ENCODE measurements around the gene MAL. TPM values are rescaled to one million over a fixed set of nuclear protein-coding genes. Genes with fewer than 3 reads are reported as not detected.
"Not testable (repeated sequence)": the region's sequence is repeated elsewhere in the genome, so short reads cannot be mapped to it uniquely, and the experiment has no call there.

MAL gene
- total and polyA plus RNA-seq, 2 experiments from 2014 or later, result 1.4 TPM; not detected in 1

DNA sequence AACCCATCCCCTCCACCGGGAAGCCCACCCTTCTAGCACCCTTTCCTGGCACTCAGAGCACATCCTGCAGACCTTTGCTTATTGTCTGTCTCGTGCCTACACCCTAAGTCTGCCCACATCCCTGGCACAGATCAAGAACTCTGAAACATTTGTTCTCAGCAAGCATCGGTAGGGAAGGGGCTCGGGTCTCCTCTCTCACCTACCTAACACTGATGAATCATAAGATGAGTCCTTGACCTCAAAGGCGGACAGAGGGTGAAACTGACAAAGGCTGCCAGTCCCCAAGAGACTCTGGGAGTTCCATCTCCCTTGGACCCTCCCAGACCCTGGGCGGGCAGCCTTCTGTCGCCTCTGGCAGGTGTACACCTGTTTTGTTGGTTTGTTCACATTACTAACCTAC, 9.3 kb downstream of the MAL start:
- no peaks in the 10 kb centered on the region for H3K9me3 ChIP-seq (ENCODE audit: low read depth)
- no peaks in the 10 kb centered on the region for H4K20me1 ChIP-seq (ENCODE audit: insufficient read depth, poor library complexity, severe bottlenecking)
- H3K79me2 ChIP-seq, result no peaks in the 10 kb centered on the region
- DNase-seq (ENCODE audit: low spot score), result no peak
- WGBS (ENCODE audit: low lambda C conversion rate, missing lambda C conversion rate), result 49% methylated on average over 7 of the region's 7 CpGs
- no peaks in the 10 kb centered on the region for H3K4me1 ChIP-seq (ENCODE audit: insufficient read depth)
- H3K27me3 ChIP-seq, result no peaks in the 10 kb centered on the region
- no peaks in the 10 kb centered on the region for H3K9me2 ChIP-seq (replicated peaks; ENCODE audit: insufficient read depth)
- no peak overlapping the region for H3K27ac ChIP-seq
- H3K4me2 ChIP-seq, result no peak overlapping the region
- H3K36me3 ChIP-seq (replicated peaks; ENCODE audit: insufficient read depth, low read depth), result no peaks in the 10 kb centered on the region
- TF ChIP-seq, protein P1, sequence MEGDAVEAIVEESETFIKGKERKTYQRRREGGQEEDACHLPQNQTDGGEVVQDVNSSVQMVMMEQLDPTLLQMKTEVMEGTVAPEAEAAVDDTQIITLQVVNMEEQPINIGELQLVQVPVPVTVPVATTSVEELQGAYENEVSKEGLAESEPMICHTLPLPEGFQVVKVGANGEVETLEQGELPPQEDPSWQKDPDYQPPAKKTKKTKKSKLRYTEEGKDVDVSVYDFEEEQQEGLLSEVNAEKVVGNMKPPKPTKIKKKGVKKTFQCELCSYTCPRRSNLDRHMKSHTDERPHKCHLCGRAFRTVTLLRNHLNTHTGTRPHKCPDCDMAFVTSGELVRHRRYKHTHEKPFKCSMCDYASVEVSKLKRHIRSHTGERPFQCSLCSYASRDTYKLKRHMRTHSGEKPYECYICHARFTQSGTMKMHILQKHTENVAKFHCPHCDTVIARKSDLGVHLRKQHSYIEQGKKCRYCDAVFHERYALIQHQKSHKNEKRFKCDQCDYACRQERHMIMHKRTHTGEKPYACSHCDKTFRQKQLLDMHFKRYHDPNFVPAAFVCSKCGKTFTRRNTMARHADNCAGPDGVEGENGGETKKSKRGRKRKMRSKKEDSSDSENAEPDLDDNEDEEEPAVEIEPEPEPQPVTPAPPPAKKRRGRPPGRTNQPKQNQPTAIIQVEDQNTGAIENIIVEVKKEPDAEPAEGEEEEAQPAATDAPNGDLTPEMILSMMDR (IDR thresholded peaks at IDR 0.05; ENCODE audit: poor library complexity), result no peak
- TF ChIP-seq EZH2phosphoT487 (IDR thresholded peaks at IDR 0.05; ENCODE audit: low read depth, severe bottlenecking, unreplicated experiment) (no peak), EZH2 (IDR thresholded peaks at IDR 0.05; ENCODE audit: borderline replicate concordance) (no peak)
- no peak overlapping the region for H3K4me3 ChIP-seq
- no peak overlapping the region for H2AFZ ChIP-seq

GRCh38 chr2:95036596-95037383, 11.3 kb downstream of the MAL start:
- no peaks in the 10 kb centered on the region for H3K79me2 ChIP-seq
- H3K36me3 ChIP-seq (replicated peaks; ENCODE audit: insufficient read depth, low read depth), result no peaks in the 10 kb centered on the region
- no peak overlapping the region for H3K4me2 ChIP-seq
- H4K20me1 ChIP-seq (ENCODE audit: insufficient read depth, poor library complexity, severe bottlenecking), result no peaks in the 10 kb centered on the region
- no peak overlapping the region for H2AFZ ChIP-seq
- no peak overlapping the region for H3K27ac ChIP-seq
- WGBS (ENCODE audit: low lambda C conversion rate, missing lambda C conversion rate), result 88% methylated on average over 3 of the region's 3 CpGs
- no peaks in the 10 kb centered on the region for H3K27me3 ChIP-seq
- TF ChIP-seq EZH2 (IDR thresholded peaks at IDR 0.05; ENCODE audit: borderline replicate concordance), result no peak
- TF ChIP-seq EZH2phosphoT487 (IDR thresholded peaks at IDR 0.05; ENCODE audit: low read depth, severe bottlenecking, unreplicated experiment), result no peak
- TF ChIP-seq, protein P1 (IDR thresholded peaks at IDR 0.05; ENCODE audit: poor library complexity), result no peak
- no peaks in the 10 kb centered on the region for H3K4me1 ChIP-seq (ENCODE audit: insufficient read depth)
- H3K9me2 ChIP-seq (replicated peaks; ENCODE audit: insufficient read depth), result no peaks in the 10 kb centered on the region
- no peak for DNase-seq (ENCODE audit: low spot score)
- no peak overlapping the region for H3K4me3 ChIP-seq
- no peaks in the 10 kb centered on the region for H3K9me3 ChIP-seq (ENCODE audit: low read depth)

GRCh38 chr2:95037384-95037839, 11.9 kb downstream of the MAL start:
- H3K9me3 ChIP-seq (ENCODE audit: low read depth), result no peaks in the 10 kb centered on the region
- H3K27ac ChIP-seq, result no peak overlapping the region
- TF ChIP-seq, protein P1 (IDR thresholded peaks at IDR 0.05; ENCODE audit: poor library complexity), result no peak
- TF ChIP-seq EZH2 (IDR thresholded peaks at IDR 0.05; ENCODE audit: borderline replicate concordance), result no peak
- no peak for TF ChIP-seq EZH2phosphoT487 (IDR thresholded peaks at IDR 0.05; ENCODE audit: low read depth, severe bottlenecking, unreplicated experiment)
- no peak for DNase-seq (ENCODE audit: low spot score)
- H4K20me1 ChIP-seq (ENCODE audit: insufficient read depth, poor library complexity, severe bottlenecking), result no peaks in the 10 kb centered on the region
- no peak overlapping the region for H2AFZ ChIP-seq
- no peaks in the 10 kb centered on the region for H3K27me3 ChIP-seq
- no peaks in the 10 kb centered on the region for H3K36me3 ChIP-seq (replicated peaks; ENCODE audit: insufficient read depth, low read depth)
- H3K9me2 ChIP-seq (replicated peaks; ENCODE audit: insufficient read depth), result no peaks in the 10 kb centered on the region
- H3K4me1 ChIP-seq (ENCODE audit: insufficient read depth), result no peaks in the 10 kb centered on the region
- no peak overlapping the region for H3K4me3 ChIP-seq
- 96% methylated on average over 2 of the region's 2 CpGs for WGBS (ENCODE audit: low lambda C conversion rate, missing lambda C conversion rate)
- H3K79me2 ChIP-seq, result no peaks in the 10 kb centered on the region
- no peak overlapping the region for H3K4me2 ChIP-seq

GRCh38 chr2:95037841-95038585, 12.5 kb downstream of the MAL start:
- not testable (repeated sequence) for DNase-seq (ENCODE audit: low spot score); H3K27ac ChIP-seq; H2AFZ ChIP-seq; H3K9me3 ChIP-seq (ENCODE audit: low read depth); H3K79me2 ChIP-seq; H3K4me2 ChIP-seq; H3K9me2 ChIP-seq (replicated peaks; ENCODE audit: insufficient read depth); H3K4me3 ChIP-seq; H3K36me3 ChIP-seq (replicated peaks; ENCODE audit: insufficient read depth, low read depth); H3K4me1 ChIP-seq (ENCODE audit: insufficient read depth); H3K27me3 ChIP-seq; H4K20me1 ChIP-seq (ENCODE audit: insufficient read depth, poor library complexity, severe bottlenecking)
- 96% methylated on average over 3 of the region's 3 CpGs for WGBS (ENCODE audit: low lambda C conversion rate, missing lambda C conversion rate)

All from hepatocyte (in vitro differentiated cells).